Muscle of back (tissue), 11 donors: ENCODE results near the gene SIPA1. TPM values are rescaled to one million over a fixed set of nuclear protein-coding genes. Genes with fewer than 3 reads are reported as not detected.

Experiments
- DNase-seq, 3 donors: peaks; one replicate each; pipeline versions ENCODE4 v3.0.0 to v3.0.0-alpha.2; 2013
- polyA plus RNA-seq, 10 donors: library from polyadenylated mRNA; unstranded; fragments of 120-200 nt; gene quantifications; one replicate each; pipeline ENCODE4 v1.2.1, GENCODE V29; 2013; ENCODE audit not compliant: insufficient read length in 10 of 10

The SIPA1 gene
- polyA plus RNA-seq, 10 donors: 24.4 to 44.3 (median 36.2) TPM

DNA sequence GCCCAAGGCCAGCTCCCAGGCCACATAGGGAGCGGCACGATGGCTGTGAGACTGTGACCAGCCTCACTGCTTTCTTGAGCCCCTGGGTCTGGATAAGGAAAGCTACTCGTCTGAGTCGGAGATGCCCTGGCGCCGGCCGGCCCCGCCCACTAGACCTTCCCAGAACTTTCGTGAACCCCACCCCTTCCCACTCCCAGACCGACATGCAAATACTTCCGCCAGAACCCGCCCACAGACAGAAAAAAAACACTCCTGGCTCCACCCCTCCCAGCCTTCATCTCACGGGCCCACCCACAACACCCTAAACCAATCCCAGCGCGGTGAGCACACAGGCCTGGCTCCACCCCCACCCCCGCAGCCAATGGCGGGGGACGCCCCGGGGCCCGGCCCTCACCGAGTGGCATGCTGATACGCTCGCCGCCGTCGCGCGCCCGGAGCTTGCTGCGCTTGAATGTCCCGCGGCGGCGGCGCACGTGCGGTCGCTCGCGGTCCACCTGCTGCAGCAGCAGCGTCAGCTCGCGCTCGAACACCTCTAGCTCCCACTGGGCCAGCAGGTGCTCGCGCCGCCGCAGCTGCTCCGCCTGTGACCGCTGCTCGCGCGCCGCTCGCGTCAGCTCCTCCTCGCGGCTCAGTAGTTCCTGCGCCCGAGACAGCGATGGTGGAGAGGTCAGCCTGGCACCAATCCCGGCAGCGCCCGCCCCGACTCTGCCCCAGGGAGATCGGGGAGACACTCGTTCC lies 30.9 kb upstream of the SIPA1 start:
- DNase-seq: peak; percentile 93 to 96 (median 96)

GRCh38 chr11:65607614-65608426 lies 30.1 kb upstream of the SIPA1 start:
- no peak for DNase-seq

GRCh38 chr11:65609229-65609628 lies 28.7 kb upstream of the SIPA1 start:
- no peak for DNase-seq

DNA sequence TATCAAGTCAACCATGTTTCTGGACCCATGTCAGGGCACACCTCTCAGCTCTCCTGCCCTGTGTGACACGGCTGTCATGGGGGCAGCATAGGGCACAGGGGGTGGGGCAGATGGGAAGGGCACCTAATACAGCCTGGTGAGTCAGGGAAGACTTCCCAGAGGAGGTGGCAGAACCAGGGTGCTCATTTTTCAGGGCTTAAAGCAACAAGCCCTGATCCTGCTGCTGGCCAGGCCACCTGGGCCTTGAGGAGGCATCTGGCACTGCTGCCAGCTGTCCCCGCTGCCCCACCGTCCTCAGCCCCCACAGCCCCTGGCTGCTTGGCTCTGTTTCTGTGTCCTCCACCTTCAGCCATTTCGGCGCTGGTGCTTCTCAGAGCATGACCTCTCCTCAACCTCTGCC lies 28.2 kb upstream of the SIPA1 start:
- DNase-seq: no peak

GRCh38 chr11:65610404-65610803 lies 27.5 kb upstream of the SIPA1 start:
- DNase-seq: no peak

- peak in 1 of 3 donors; percentile 67 for DNase-seq
These were observed 26.7 kb upstream of the SIPA1 start for GRCh38 chr11:65611028-65611757.

DNA sequence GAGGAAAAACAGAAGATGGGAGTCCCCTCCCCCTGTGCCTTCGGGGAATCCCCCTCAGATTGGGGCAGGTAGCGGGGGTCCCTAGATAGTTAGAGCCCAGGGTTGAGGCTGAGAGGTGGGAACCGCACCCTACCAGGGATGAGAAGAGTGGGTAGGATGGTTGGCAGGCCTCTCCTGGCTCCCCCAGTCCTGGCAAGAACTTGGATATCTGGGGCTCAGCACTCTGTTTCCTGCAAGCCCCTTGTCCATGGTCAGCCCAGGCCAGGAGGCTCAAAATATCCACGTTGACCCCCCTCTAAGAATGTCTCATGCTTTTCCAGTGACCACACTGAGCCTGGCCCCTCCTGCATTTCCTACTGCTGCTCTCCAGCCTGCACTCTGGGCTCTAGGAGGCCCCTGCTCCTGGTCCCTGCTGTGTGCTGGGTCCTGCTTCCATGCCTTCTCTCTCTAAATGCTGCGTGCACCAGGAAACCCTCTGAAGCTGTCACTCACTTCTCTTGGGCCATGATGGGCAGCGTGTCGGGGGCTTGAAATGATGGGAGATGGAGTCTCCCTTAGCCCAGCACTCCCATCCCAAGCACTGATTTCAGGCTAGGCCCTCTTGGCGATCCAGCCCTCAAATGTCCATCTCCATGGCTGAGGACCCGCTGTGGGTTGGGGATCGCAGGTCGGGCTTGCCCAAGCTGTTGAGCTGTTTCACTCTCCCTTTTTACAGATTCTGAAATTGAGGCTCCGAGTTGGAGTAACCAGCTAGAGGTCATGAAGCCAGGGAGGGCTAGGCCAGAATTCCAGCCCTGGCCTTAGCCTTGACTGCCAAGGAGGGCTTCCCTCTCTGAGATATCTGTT lies 25.9 kb upstream of the SIPA1 start:
- peak in 1 of 3 donors; percentile 37 for DNase-seq

DNA sequence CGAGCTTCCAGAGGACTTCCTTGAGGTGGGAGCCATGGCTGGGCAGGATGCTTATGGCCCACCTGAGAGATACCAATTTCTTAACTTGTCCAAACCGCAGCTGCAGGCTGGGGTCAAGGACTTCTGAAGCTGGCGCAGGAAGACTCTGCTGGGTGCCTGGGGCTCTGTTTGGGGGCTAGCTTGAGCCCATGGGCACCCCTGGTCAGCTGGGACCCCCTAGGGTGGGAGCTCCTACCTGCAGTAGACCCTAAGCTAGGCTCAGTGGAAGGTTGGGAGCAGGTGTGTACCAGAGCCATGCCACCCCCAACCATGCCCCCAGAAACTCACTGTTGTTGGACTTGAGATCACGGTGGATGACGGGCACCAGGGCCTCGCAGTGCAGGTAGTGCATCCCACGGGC lies 25.2 kb upstream of the SIPA1 start:
- no peak for DNase-seq

DNA sequence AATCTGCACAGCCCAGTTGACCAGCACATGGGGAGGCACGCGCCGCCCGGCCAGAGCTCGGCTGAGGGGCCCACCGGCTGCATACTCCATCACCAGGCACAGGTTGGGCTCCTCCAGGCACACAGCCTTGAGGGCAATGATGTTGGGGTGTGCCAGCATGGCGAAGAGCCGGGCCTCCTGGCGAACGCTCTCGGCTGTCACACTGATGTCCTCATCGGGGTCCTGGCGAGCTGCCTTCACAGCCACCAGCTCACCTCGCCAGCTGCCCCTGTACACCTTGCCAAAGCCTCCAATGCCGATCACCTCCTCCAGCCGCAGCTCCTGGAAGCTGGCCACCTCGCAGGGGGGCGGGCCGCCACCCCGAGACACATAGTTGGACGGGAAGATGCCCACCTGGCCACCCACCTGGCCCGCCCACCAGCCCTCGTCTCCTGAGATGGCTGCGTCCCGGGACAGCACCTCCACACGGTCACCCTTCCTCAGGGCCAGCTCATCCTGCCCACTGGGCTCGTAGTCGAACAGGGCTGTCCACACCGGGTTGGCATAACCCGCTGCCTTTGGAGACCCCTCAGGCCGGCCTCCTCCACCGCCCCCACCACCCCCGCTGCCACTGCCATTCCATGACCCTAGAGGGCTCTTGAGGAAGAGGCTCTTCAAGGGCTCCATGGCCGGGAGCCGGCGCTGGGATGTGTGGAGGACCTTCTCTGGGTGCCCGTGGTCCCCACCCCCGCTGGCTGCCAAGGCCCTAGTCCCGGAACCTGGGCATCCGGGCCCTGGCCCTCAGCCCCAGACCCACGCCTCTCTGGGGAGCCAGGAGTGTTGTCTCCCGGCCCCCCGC lies 24.6 kb upstream of the SIPA1 start:
- peak in 1 of 3 donors; percentile 36 for DNase-seq

GRCh38 chr11:65615229-65615949 lies 22.5 kb upstream of the SIPA1 start, which contains the start of gene PCNX3:
Gene PCNX3, plus strand, starts transcription at chr11:65615776. Its CDS starts 536 bp downstream, at chr11:65616312.
- DNase-seq: peak; percentile 100

- no peak for DNase-seq
These were observed 21.8 kb upstream of the SIPA1 start for GRCh38 chr11:65615950-65616574.

DNA sequence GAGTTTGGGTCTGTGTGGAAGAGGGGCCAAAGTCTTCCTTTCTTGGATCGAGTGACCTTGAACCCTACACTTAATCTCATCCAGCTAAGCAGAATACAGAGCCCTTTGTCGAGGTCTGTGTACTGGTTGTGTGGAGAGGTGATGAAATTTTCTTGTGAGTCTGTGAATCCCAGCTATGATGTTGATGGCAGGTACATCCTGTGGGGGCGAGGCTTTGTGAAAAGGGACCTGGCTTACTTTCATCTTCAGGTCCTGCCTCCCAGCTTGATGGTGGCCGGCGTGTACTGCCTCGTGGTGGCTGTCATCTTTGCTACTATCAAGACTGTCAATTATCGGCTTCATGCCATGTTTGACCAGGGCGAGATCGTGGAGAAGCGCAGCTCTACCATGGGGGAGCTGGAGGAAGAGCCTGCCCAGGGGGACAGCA lies 21.3 kb upstream of the SIPA1 start:
- DNase-seq: no peak

DNA sequence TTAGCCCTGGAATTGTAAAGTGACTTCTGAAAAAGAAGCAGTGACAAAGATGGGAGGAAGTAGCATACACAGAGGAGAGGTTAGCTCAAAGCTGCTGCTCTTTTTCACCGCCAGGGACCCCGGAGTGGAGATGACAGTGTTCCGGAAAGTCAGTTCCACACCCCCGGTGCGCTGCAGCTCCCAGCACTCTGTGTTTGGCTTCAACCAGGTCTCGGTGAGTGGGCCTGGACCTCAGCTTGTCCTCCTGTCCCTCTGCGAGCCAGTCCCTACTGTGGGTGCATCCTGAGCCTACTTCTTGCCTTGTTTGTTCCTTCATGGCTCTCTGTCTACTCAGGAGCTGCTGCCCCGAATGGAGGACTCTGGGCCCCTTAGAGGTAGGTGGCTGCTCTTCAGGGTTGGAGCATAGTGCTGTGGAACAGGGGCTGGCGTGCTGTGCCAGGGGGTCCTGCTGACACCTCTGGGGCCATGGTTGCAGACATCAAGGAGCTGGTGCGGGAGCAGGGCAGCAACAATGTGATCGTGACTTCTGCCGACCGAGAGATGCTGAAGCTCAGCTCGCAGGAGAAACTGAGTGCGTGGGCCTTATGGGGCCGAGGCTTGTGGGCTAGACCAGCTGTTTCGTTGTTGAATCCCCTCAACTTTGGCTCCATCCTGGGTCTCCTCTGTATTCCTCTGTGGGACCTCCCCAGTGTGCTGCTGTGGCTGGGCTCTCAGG lies 20.6 kb upstream of the SIPA1 start:
- DNase-seq: no peak

- DNase-seq: no peak
These were observed 19.7 kb upstream of the SIPA1 start for GRCh38 chr11:65617990-65618751.

GRCh38 chr11:65618763-65619162 lies 19.1 kb upstream of the SIPA1 start:
- no peak for DNase-seq

- no peak for DNase-seq
These were observed 18.5 kb upstream of the SIPA1 start for GRCh38 chr11:65619281-65619928.

GRCh38 chr11:65620666-65621065 lies 17.2 kb upstream of the SIPA1 start:
- DNase-seq: no peak
